HG03097 (cell line): ENCODE measurements around the gene ANGPTL4.

Source experiments
- ATAC-seq: cut with Tn5 transposase; IDR thresholded peaks from one replicate; pipeline ENCODE4 v1.9.1; 2021; ENCODE audit not compliant: unreplicated experiment, low FRiP score

ANGPTL4 gene

DNA sequence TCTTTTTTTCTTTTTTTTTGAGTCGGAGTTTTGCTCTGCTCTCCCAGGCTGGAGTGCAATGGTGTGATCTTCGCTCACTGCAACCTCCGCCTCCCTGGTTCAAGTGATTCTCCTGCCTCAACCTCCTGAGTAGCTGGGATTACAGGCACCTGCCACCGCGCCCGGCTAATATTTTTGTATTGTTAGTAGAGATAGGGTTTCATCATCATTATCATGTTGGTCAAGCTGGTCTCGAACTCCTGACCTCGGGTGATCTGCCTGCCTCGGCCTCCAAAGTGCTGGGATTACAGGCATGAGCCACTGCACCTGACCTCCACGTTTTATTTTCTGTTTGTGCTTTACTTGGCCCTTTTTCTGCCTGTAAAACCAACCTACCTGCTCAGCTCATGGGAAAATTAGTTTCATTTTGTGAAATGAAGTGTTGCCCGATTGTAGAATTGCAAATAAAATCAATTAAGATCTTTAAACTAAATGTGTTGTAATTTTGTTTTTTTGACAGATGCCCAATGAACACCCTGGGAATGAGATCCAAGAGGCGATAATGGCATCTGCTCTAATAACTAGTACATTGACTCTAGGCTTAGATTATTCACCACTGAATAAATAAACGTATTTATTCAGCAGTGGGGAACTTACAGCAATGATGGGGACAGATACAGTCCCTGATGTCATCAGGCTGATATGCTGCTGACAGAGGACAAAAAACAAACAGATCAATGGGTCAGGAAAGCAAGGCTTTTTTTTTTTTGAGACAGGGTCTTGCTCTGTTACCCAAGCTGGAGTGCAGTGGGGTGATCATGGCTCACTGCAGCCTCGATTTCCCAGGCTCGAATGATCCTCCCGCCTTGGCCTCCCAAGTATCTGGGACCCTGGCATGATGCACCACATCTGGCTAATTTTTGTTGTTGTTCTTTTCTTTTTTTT lies 24.0 kb downstream of the ANGPTL4 start:
- no peak for ATAC-seq

DNA sequence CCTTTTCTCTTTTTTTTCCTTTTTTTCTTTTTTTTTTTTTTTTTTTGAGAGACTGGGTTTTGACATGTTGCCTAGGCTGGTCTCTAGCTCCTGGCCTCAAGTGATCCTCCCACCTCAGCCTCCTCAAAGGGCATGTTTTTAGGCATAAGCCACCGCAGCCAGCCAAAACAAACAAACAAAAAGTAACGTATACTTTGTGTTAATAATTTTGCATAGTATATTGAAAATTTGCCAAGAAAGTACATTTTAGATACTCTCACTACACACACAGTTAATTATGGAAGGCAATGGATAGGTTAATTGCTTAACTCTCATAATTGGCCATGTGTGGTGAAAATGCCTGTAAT lies 24.6 kb downstream of the ANGPTL4 start:
- ATAC-seq: no peak

DNA sequence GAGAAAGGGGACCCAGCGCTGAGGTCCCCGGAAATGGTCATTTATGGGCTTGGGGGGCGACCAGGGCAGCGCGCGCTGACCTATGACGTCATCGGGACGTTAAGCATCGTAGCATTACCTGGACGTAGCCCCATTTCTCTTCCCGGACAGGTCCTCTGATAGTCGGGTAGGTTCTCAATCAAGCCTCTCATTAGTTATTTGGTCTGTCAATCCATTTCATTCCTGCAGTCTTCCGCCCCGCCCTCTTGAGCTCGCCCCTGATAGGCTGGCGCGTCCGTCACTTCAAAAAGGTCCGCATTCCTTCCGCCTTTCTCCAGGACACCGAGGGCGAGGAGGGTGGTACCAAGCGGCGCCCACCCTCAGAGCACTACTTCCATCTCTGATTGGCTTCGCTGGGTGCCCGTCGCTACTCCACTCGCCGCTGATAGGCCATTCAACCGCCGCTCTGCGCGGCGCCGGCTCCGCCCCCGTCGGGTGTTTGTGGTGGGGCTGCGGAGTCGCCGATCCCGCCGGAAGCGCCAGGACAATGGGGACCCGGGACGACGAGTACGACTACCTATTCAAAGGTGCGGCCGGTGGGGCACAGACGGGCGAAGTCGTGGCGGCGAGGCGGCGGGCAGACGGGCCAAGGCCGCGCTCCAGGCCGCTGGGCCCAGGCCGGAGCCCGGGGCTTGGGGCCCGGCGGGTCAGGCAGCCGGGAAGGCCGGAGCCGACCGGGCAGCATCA lies 26.1 kb downstream of the ANGPTL4 start, which contains the start of gene RAB11B:
RAB11B (plus strand) TSS at position 470 of the 726 bp plus-strand sequence; CDS start at position 527, 57 bp downstream.
- peak; percentile 90 for ATAC-seq

DNA sequence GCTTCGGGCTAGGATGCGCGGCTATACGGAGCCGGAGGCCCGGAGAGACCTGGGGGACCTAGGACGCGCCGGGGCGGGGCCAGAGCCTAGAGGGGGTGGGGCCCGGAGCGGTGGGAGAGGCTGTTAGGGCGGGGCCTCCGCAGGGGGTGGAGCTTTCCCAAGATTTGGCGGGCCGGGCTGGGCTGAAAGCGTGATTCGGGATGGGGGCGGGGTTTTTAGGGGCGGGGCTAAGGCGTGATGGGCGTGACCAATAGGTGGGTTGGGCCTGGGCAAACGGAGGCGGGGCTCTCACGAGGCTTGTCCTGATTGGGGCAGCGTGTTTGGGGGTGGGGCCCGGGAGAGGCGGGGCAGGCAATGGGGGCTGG lies 26.6 kb downstream of the ANGPTL4 start:
- ATAC-seq: peak; percentile 33

DNA sequence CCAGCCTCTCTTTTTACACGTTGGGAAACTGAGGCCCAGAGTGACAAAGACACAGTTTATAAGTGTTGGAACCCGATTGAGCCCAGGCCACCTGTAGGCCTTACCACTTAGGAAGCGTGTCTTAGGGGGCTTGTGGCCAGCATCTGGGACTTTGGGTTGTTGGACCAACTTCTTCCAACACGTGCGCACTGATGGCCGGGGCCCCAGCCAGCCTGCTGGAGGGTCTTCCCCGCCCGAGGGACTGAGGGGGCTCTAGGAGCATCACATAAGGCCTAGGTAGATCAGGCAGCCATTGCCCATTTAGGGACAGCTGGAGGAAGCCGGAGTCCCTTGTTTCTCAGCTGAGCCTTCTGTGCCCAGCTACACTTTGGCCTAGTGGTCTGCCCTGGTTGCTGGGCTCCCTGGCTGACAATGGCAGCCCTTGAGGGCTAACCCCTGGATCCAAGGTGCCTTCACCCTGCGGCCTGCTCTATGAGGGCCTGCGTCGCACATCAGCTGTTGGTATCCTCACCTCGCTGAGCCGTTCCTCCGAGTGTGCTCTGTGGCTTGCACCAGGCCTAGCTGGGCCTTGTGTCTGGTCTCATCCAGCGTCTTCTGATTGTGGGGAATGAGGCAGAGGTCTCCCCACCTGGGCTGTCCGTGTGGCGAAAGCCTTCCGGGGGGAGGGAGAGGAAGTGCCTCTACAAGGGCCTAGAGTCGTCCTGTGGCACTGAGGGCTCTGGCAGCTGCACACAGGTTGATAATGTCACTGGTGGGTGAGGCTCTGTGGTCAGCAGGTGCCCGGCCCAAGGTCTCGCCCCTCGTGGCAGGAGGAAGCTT lies 27.5 kb downstream of the ANGPTL4 start:
- ATAC-seq: no peak

DNA sequence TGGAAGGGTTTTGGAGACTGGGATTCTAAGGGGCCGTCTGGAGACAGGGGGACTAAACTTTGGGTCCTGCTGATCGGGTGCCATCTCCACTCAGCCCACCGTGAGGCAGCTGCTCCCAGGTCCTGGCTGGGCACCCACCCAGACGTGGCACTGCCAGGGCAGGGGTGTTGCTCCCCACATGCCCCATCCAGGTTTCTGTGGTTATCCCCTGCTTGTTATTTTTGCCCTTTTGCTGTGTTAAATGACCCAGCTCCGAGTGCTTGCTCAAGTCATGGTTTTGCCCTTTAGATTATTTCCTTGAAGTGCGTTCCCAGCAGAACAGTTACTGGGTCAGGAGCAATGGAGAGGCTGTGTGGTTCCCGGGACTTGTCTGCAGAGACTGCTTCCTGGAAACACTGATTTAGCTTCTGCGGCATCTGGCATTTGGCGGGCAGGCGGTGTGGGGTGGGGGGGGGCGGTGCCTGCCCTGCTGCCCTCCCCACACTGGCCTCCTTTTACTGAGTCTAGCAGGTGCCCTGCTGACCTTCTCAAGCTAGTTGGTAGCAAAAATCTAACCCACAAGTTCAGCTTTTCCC lies 28.1 kb downstream of the ANGPTL4 start:
- no peak for ATAC-seq

DNA sequence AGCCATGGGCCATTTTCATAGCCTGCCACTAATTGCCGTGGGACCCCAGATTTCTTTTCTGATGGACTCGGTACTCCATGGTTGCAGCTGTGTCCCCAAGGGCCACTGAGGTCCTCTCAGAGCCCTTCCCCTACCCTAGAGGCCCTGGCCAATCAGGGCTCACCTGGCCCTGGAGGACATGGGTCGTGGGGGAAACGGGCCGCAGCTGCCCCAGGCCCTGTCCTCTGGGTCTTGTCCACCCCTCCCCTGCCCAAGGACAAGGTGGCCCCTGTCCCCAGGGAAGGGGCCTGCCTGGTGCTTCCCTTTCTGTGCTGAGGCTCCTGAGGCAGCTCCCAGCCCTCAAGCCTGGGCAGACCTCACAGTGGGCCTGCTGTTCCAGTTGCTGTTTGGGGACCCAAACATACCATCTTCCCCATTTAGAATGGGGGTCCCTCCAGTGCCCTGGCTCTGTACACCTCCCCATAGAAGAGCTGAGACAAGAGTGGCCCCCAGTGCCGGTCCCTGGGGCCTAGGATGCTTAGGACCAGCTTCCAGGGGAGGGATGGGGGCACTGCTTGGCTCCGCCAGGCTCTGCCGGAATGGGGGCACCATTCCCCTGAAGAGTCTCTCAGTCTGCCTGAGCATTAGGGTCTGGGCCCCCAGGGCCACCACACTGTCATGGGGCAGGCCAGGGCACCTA lies 29.4 kb downstream of the ANGPTL4 start:
- no peak for ATAC-seq

DNA sequence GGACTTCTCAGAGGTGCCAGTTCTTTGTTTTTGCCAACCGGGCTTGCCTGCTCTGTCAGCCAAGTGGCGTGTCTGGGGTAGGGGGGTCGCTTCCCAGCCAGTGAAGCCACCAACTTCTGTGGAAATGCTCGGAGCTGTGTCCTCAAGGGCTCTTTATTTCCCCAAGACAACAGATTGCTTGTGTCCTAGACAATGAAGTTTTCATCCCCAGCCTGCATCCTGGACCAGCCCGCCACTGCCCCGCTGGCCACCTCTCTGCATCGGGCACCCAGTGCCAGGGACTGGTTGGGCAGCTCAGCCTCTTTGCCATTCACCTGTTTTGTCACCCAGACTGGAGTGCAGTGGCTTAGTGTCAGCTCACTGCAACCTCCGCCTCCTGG lies 29.9 kb downstream of the ANGPTL4 start:
- no peak for ATAC-seq

DNA sequence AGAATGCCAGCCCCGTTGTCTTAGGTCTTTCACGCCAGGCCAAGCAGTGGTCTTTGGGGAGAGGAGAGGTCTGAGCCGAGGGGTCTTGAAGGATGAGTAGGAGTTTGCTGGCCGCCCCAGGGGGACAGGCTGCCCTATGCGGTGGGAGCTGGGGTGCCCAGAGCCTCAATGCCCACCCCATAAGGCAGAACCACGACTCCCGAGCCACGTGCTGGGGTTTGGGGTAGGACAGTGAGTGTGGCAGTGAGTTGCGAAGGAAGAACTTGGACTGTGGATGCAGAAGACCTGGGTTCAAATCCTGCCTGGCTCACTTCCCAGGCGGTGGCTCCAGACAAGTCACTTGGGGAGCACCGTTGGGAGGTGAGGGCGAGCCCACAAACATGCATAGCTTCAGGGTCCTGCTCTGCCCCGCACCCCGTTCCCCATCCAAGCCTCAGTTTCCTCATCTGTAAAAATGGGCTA lies 31.7 kb downstream of the ANGPTL4 start:
- ATAC-seq: no peak

DNA sequence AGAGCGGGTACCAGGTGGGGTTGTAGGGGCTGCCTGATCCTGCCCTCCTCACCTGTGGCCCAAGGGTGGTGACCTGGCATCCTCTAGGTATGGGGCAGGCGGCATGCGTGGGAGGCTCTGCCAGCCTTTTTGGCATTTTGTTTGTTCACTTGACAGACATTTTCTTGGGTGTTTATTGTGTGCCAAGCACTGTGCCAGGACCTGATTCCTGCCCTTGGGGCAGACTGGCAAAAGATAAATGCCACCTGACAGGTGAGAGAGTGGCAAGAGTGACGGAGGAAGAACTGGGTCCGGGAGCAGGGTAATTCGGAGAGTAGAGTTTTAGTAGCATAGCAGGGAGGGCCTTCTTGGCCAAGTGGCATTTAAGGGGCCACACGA lies 32.2 kb downstream of the ANGPTL4 start:
- ATAC-seq: no peak

DNA sequence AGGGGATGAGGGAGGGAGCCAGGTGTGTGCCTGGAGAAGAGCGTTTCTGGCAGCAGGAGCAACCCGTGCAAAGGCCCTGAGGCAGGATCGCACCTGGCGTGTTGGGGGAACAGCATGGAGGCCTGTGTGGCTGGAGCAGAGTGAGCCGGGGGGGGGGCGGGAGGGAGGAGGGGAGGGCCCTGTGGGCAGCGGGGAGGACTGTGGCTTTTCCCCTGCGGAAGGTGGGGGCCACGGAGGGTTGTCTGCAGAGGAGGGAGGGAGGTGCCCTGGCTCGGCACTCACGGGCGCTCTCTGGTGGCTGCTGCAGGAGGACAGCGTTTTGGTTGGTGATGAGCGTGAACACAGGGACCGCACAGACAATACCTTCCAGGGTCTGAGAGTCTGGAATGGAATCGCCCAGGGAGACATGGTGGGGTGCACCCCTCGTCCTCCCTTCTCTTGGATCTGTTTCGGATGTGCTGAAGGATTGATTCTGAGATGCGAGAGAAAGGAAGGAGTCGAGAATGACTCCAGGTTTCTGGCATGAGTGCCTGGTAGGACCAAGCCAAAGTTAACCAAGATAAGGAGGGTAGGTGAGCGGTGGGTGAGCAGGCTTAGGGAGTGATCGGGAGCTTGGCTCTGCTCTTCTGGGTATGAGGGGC lies 32.7 kb downstream of the ANGPTL4 start:
- no peak for ATAC-seq

DNA sequence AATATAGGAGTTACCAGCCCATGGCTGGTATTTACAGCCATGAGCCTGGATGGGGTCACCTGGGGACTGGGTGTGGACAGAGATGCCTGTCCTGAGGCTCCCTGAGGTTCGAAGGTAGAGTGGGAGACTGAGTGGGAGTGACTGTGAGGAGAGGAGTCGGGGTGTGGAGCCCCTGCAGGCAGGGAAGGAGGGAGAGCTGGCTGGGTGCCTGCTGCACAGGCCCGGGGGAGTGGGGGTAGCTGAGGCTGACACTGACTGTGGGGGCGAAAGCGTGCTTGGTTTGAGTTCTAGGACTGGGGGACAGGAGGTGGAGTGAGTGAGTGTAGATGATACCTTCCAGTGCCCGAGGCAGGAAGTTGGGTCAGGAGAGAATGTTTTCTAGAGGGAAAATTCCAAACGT lies 33.3 kb downstream of the ANGPTL4 start:
- ATAC-seq: no peak

DNA sequence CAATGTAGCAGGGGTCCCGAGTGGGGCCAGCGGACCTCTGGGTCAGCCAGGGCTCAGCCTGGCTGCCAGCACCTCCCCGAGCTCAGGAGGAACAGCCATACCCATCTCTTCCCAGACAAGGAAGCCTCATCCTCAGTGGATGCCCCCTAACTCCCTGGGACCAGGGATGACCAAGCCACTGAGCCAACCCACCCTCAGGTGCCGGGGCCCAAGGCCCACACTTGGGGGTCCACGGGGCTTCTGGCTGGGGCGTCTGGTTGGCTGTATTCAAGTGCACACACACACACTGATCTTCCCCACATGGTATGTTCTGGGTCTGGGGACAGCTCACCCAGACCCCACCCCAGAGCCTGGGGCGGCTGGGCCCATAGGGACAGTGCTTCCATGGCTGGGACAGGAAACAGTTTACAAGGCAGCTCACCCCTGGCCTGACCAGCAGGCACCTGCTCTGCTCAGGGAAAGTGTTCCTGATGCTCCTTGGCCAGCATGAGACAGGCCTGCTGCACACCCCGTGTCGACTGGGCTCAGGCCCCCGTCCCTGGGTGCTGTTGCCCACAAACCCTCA lies 33.9 kb downstream of the ANGPTL4 start:
- ATAC-seq: no peak

DNA sequence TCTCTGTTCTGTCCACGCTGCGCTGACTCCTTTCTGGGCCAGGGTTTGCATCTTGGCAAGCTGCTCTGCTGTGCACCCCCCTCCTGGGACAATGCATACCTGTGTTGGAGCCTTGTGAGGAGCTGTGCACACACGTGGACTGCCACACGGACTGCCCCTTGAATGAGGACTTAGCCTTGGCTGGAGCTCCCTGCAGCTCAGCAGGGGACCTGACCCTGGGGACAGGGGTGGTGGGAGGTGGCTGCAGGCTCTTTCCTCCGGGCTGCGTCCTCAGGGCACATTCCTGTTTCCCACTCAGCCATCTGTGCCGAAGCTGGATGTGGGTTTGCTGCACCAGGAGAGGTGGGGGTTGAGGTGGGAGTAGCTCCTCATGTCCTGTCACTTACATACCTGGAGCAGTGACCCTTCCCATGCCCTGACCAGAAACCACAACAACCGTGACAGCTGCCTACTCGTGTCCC lies 34.4 kb downstream of the ANGPTL4 start:
- no peak for ATAC-seq

DNA sequence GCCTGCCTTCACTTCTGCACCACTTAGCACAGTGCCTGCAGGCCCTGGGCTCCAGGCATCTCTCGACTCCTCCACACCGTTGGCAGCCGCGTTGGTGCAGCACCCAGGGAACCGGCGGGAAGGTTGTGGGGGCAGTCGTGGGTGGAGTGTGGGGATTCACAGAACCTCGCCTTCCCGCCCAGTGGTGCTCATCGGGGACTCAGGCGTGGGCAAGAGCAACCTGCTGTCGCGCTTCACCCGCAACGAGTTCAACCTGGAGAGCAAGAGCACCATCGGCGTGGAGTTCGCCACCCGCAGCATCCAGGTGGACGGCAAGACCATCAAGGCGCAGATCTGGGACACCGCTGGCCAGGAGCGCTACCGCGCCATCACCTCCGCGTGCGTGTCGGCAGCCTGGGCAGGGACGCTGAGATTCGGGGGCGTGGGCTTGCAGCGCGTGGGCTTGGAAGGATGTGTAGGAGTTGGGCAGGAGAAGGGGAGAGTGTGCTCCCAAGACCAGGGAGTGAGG lies 35.8 kb downstream of the ANGPTL4 start:
- ATAC-seq: no peak

DNA sequence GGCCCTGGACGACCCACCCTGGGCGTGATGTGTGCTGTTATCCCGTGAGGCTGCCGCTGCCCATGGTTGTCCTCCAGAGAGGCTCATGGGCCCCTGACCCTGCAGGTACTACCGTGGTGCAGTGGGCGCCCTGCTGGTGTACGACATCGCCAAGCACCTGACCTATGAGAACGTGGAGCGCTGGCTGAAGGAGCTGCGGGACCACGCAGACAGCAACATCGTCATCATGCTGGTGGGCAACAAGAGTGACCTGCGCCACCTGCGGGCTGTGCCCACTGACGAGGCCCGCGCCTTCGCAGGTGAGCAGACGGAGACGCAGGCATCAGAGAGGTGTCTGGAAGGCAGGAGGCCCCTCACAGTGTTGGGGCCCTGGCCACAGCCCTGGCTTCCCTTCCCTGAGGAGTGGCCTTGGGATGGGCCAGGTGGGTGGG lies 38.0 kb downstream of the ANGPTL4 start:
- no peak for ATAC-seq

DNA sequence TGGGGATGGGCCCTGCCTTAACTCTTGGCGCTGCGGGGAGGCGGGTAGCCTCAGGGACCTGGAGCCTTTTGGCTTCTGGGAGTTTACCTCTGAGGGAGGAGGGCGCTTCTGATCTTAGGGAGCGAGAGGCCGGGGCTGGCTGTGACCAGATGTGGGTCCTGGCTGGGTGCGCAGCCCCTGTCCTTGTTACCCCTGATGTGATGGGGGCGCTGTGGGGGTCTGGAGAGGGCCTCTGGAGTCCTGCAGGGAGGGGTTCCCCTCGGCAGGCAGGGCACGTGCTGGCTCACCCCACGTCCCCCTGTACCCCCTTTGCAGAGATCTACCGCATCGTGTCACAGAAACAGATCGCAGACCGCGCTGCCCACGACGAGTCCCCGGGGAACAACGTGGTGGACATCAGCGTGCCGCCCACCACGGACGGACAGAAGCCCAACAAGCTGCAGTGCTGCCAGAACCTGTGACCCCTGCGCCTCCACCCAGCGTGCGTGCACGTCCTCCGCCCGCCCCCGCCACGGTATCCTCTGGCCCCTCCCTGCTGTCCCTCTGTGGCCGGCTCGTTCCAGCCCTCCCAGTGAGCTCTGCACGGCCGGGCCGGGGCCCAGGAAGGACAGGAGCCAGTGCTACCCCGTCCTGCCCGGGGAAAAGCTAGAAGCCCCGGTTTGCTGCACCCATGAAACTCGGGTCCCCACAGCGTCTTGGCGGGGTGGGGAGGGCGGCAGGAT lies 39.3 kb downstream of the ANGPTL4 start:
- ATAC-seq: no peak

DNA sequence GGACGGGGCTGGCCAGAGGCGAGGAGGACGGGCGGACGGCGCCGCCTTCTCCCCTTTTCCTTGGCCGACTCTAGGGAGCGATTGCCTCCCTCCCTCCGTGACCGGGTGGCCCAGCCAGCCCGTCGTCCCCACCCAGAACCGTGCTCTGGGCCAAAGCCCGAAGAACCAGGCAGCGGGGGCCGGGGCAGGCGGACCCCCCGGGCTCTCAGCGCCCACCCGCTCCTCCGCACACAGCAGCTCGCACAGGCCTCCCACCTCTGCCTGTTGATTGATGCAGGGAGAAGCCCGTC lies 39.8 kb downstream of the ANGPTL4 start:
- ATAC-seq: no peak
